ENCODE results near the gene HUS1B.

- TF ChIP-seq, protein P1, sequence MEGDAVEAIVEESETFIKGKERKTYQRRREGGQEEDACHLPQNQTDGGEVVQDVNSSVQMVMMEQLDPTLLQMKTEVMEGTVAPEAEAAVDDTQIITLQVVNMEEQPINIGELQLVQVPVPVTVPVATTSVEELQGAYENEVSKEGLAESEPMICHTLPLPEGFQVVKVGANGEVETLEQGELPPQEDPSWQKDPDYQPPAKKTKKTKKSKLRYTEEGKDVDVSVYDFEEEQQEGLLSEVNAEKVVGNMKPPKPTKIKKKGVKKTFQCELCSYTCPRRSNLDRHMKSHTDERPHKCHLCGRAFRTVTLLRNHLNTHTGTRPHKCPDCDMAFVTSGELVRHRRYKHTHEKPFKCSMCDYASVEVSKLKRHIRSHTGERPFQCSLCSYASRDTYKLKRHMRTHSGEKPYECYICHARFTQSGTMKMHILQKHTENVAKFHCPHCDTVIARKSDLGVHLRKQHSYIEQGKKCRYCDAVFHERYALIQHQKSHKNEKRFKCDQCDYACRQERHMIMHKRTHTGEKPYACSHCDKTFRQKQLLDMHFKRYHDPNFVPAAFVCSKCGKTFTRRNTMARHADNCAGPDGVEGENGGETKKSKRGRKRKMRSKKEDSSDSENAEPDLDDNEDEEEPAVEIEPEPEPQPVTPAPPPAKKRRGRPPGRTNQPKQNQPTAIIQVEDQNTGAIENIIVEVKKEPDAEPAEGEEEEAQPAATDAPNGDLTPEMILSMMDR (conservative IDR thresholded peaks at IDR 0.05): no peak
- TF ChIP-seq ZFX (IDR thresholded peaks at IDR 0.05): no peak
Measured at GRCh38 chr6:657743-658142, 843 bp upstream of the HUS1B start.
